IPS-20b (cell line): ENCODE results near the gene ELANE.
A peak's percentile ranks its signal among the peaks of the same experiment; 100 is the strongest.
"Not testable (repeated sequence)": the region's sequence is repeated elsewhere in the genome, so short reads cannot be mapped to it uniquely, and the experiment has no call there.

Source experiments
- H3K27ac ChIP-seq: one replicate; pipeline ENCODE4 v1.5.1; 2013; ENCODE audit warnings: low read length
- H3K27me3 ChIP-seq: 2 replicates; pipeline ENCODE4 v1.6.1; 2013; ENCODE audit warnings: mild to moderate bottlenecking, low read length, inconsistent platforms; ENCODE audit not compliant: insufficient read depth
- H3K36me3 ChIP-seq: 2 replicates; pipeline ENCODE4 v1.6.1; 2013; ENCODE audit warnings: low read depth, mild to moderate bottlenecking, inconsistent platforms, low read length, moderate library complexity; ENCODE audit not compliant: insufficient read depth
- H3K4me1 ChIP-seq: 2 replicates; pipeline ENCODE4 v1.6.1; 2013; ENCODE audit warnings: mild to moderate bottlenecking, control low read depth, inconsistent platforms, low read length, moderate library complexity; ENCODE audit not compliant: insufficient read depth
- H3K4me3 ChIP-seq: 2 replicates; pipeline ENCODE4 v1.5.1; 2013; ENCODE audit warnings: mild to moderate bottlenecking, low read length, inconsistent platforms
- H3K9ac ChIP-seq: 2 replicates; pipeline ENCODE4 v1.6.1; 2013; ENCODE audit warnings: low read depth, mild to moderate bottlenecking, inconsistent platforms, low read length, moderate library complexity
- H3K9me3 ChIP-seq: 2 replicates; pipeline ENCODE4 v1.6.1; 2013; ENCODE audit warnings: mild to moderate bottlenecking, low read depth, low read length, inconsistent platforms; ENCODE audit not compliant: insufficient read depth

Gene ELANE

GRCh38 chr19:849195-849594, 2.9 kb upstream of the ELANE start:
- H3K36me3 ChIP-seq, H3K9ac ChIP-seq, H3K27ac ChIP-seq, H3K4me1 ChIP-seq, H3K9me3 ChIP-seq, H3K4me3 ChIP-seq: not testable (repeated sequence)
- peaks cover 10% of the 10 kb centered on the region for H3K27me3 ChIP-seq

- no peaks in the 10 kb centered on the region for H3K36me3 ChIP-seq
- H3K9ac ChIP-seq = no peak overlapping the region
- H3K4me3 ChIP-seq = no peak overlapping the region
- H3K9me3 ChIP-seq = no peaks in the 10 kb centered on the region
- no peak overlapping the region for H3K27ac ChIP-seq
- H3K27me3 ChIP-seq = no peaks in the 10 kb centered on the region
- no peaks in the 10 kb centered on the region for H3K4me1 ChIP-seq
These were observed 1.7 kb upstream of the ELANE start for GRCh38 chr19:850221-850978.

- Histone ChIP-seq H3K9ac (no peak overlapping the region), H3K27me3 (no peaks in the 10 kb centered on the region), H3K9me3 (no peaks in the 10 kb centered on the region), H3K4me3 (no peak overlapping the region), H3K4me1 (no peaks in the 10 kb centered on the region), H3K36me3 (no peaks in the 10 kb centered on the region), H3K27ac (no peak overlapping the region)
These were observed 1.1 kb upstream of the ELANE start for GRCh38 chr19:850979-851335.

- Histone ChIP-seq H3K9ac (no peak overlapping the region), H3K27ac (no peak overlapping the region), H3K4me1 (no peaks in the 10 kb centered on the region), H3K36me3 (no peaks in the 10 kb centered on the region), H3K4me3 (no peak overlapping the region), H3K9me3 (no peaks in the 10 kb centered on the region), H3K27me3 (no peaks in the 10 kb centered on the region)
These were observed 997 bp downstream of the ELANE start for GRCh38 chr19:853014-853585.

GRCh38 chr19:853614-854220, 1.6 kb downstream of the ELANE start:
- not testable (repeated sequence) for H3K27me3 ChIP-seq, H3K4me3 ChIP-seq, H3K9me3 ChIP-seq, H3K9ac ChIP-seq, H3K36me3 ChIP-seq, H3K4me1 ChIP-seq, H3K27ac ChIP-seq

- Histone ChIP-seq H3K36me3 (no peaks in the 10 kb centered on the region), H3K27ac (no peak overlapping the region), H3K27me3 (peaks cover 14% of the 10 kb centered on the region), H3K9ac (no peak overlapping the region), H3K4me1 (no peaks in the 10 kb centered on the region), H3K9me3 (no peaks in the 10 kb centered on the region), H3K4me3 (no peak overlapping the region)
These were observed 2.4 kb downstream of the ELANE start for GRCh38 chr19:854549-854948.

- Histone ChIP-seq H3K9ac (no peak overlapping the region), H3K4me3 (no peak overlapping the region), H3K27ac (no peak overlapping the region), H3K27me3 (peaks cover 20% of the 10 kb centered on the region), H3K9me3 (no peaks in the 10 kb centered on the region), H3K36me3 (no peaks in the 10 kb centered on the region), H3K4me1 (no peaks in the 10 kb centered on the region)
These were observed 3.0 kb downstream of the ELANE start for GRCh38 chr19:855142-855541.

- Histone ChIP-seq H3K27me3 (peaks cover 25% of the 10 kb centered on the region), H3K4me3 (no peak overlapping the region), H3K9ac (no peak overlapping the region), H3K4me1 (no peaks in the 10 kb centered on the region), H3K36me3 (no peaks in the 10 kb centered on the region), H3K9me3 (no peaks in the 10 kb centered on the region), H3K27ac (no peak overlapping the region)
These were observed 3.5 kb downstream of the ELANE start for GRCh38 chr19:855566-856120.

- Histone ChIP-seq H3K9ac (no peak overlapping the region), H3K4me1 (no peaks in the 10 kb centered on the region), H3K4me3 (no peak overlapping the region), H3K9me3 (no peaks in the 10 kb centered on the region), H3K36me3 (no peaks in the 10 kb centered on the region), H3K27me3 (peaks cover 35% of the 10 kb centered on the region), H3K27ac (no peak overlapping the region)
These were observed 6.2 kb downstream of the ELANE start for GRCh38 chr19:858284-858683.

GRCh38 chr19:858868-859843, 7.1 kb downstream of the ELANE start, which contains the start of gene CFD:
TSS of gene CFD (plus strand) at chr19:859664. CDS start at chr19:859690, 26 bp downstream.
- no peak within 1 kb of the TSS for H3K9ac ChIP-seq
- no peaks in the 10 kb centered on the region for H3K4me1 ChIP-seq
- no peaks in the 10 kb centered on the region for H3K9me3 ChIP-seq
- peak within 1 kb of the TSS; percentile 40; the same call in 1 of the 2 replicates for H3K4me3 ChIP-seq
- peaks cover 36% of the 10 kb centered on the region for H3K27me3 ChIP-seq
- no peaks in the 10 kb centered on the region for H3K36me3 ChIP-seq
- H3K27ac ChIP-seq = no peak within 1 kb of the TSS

- no peaks in the 10 kb centered on the region for H3K4me1 ChIP-seq
- H3K36me3 ChIP-seq = no peaks in the 10 kb centered on the region
- peaks cover 36% of the 10 kb centered on the region for H3K27me3 ChIP-seq
- H3K27ac ChIP-seq = no peak overlapping the region
- H3K9ac ChIP-seq = no peak overlapping the region
- H3K4me3 ChIP-seq = no peak overlapping the region; the same call in 1 of the 2 replicates
- H3K9me3 ChIP-seq = no peaks in the 10 kb centered on the region
These were observed 9.1 kb downstream of the ELANE start for GRCh38 chr19:861141-861755.
